IMR-90 (cell line): ENCODE results near the gene TUFM. TPM values are rescaled to one million over a fixed set of nuclear protein-coding genes. Genes with fewer than 3 reads are reported as not detected.

Experiments
- ATAC-seq: fragments of 200-7000 bp; cut with Tn5 transposase; 2 replicates; pipeline ENCODE4 v1.9.1; 2020; ENCODE audit warnings: low read depth, mild to moderate bottlenecking, moderate library complexity
- BruUV-seq: library from RNA; stranded (reverse); fragments of 400-500 nt; replicated peaks from 2 replicates; lab custom pipeline; 2021; lab: Mats Ljungman, UMichigan
- CTCF ChIA-PET: fragments of 300-600 bp; formaldehyde crosslinking; extraction: SDS; loops from one replicate; lab custom pipeline; 2021; ENCODE audit warnings: antibody characterized with exemption; lab: Yijun Ruan, JAX
- POLR2A ChIA-PET: fragments of 300-600 bp; sonication (Branson Sonifier 250); formaldehyde crosslinking; loops from one replicate; lab custom pipeline; 2022; ENCODE audit warnings: antibody characterized with exemption; ENCODE audit not compliant: unreplicated experiment; lab: Charles Lee
- DNase-seq: peaks from one replicate; pipeline ENCODE4 v3.0.0; 2013
- H2AFZ ChIP-seq: replicated peaks from 2 replicates; pipeline ENCODE3; 2013; ENCODE audit warnings: low read length, mild to moderate bottlenecking; ENCODE audit not compliant: poor library complexity
- H2AK5ac ChIP-seq: 2 replicates; pipeline ENCODE4 v1.6.1; 2013; ENCODE audit warnings: low read depth, low read length, inconsistent platforms
- H2AK9ac ChIP-seq: replicated peaks from 2 replicates; pipeline ENCODE3; 2013; ENCODE audit warnings: mild to moderate bottlenecking, low read depth, low read length, moderate library complexity; ENCODE audit not compliant: poor library complexity
- H2BK120ac ChIP-seq: 2 replicates; pipeline ENCODE4 v1.6.1; 2013; ENCODE audit warnings: low read depth, low read length, inconsistent platforms
- H2BK15ac ChIP-seq: 3 replicates; pipeline ENCODE4 v1.6.1; 2013; ENCODE audit warnings: low read depth, low read length, inconsistent platforms
- H2BK20ac ChIP-seq: 2 replicates; pipeline ENCODE4 v1.6.1; 2013; ENCODE audit warnings: low read depth, mild to moderate bottlenecking, inconsistent platforms, low read length, moderate library complexity
- H2BK5ac ChIP-seq: 2 replicates; pipeline ENCODE4 v1.6.1; 2013; ENCODE audit warnings: mild to moderate bottlenecking, low read depth, low read length, inconsistent platforms; ENCODE audit not compliant: poor library complexity, severe bottlenecking
- H3K14ac ChIP-seq: replicated peaks from 2 replicates; pipeline ENCODE4 v1.6.1; 2013; ENCODE audit warnings: low read depth, low read length, inconsistent platforms
- H3K18ac ChIP-seq: 2 replicates; pipeline ENCODE4 v1.6.1; 2013; ENCODE audit warnings: low read depth, low read length, control low read depth
- H3K23ac ChIP-seq: 2 replicates; pipeline ENCODE4 v1.6.1; 2013; ENCODE audit warnings: low read depth, low read length, inconsistent platforms
- H3K27ac ChIP-seq: 2 replicates; pipeline ENCODE4 v1.5.1; 2013; ENCODE audit warnings: mild to moderate bottlenecking, control low read depth, low read length; ENCODE audit not compliant: insufficient read depth
- H3K27me3 ChIP-seq: 2 replicates; pipeline ENCODE4 v1.6.1; 2013; ENCODE audit warnings: low read length; ENCODE audit not compliant: control insufficient read depth, insufficient read depth
- H3K36me3 ChIP-seq: 2 replicates; pipeline ENCODE4 v1.6.1; 2013; ENCODE audit warnings: low read length, mixed read lengths; ENCODE audit not compliant: control insufficient read depth, insufficient read depth
- H3K4ac ChIP-seq: 2 replicates; pipeline ENCODE4 v1.6.1; 2013; ENCODE audit warnings: low read depth, low read length, inconsistent platforms
- H3K4me1 ChIP-seq: 2 replicates; pipeline ENCODE4 v1.6.1; 2013; ENCODE audit warnings: low read length, mixed read lengths; ENCODE audit not compliant: control insufficient read depth, insufficient read depth
- H3K4me2 ChIP-seq: 2 replicates; pipeline ENCODE4 v1.6.1; 2013; ENCODE audit warnings: low read depth, mild to moderate bottlenecking, control low read depth, low read length, moderate library complexity
- H3K4me3 ChIP-seq: 2 replicates; pipeline ENCODE4 v1.5.1; 2013; ENCODE audit warnings: low read depth, mild to moderate bottlenecking, control low read depth, low read length, moderate library complexity; ENCODE audit not compliant: insufficient read depth
- H3K56ac ChIP-seq: 2 replicates; pipeline ENCODE4 v1.6.1; 2013; ENCODE audit warnings: low read length, inconsistent platforms; ENCODE audit not compliant: insufficient read depth; ENCODE audit errors: extremely low read depth
- H3K79me1 ChIP-seq, 2 experiments: 2 replicates each; pipeline ENCODE4 v1.6.1; 2013; ENCODE audit warnings: low read length in 2 of 2, inconsistent platforms in 1 of 2, low read depth in 1 of 2
- H3K9ac ChIP-seq: 2 replicates; pipeline ENCODE4 v1.6.1; 2013; ENCODE audit warnings: low read depth, low read length, control low read depth
- H3K9me1 ChIP-seq: 2 replicates; pipeline ENCODE4 v1.6.1; 2013; ENCODE audit warnings: low read length, inconsistent platforms; ENCODE audit not compliant: insufficient read depth
- H3K9me3 ChIP-seq: 2 replicates; pipeline ENCODE4 v1.6.1; 2013; ENCODE audit warnings: low read length; ENCODE audit not compliant: control insufficient read depth, insufficient read depth
- H4K20me1 ChIP-seq: 2 replicates; pipeline ENCODE4 v1.6.1; 2013; ENCODE audit warnings: low read length, inconsistent platforms; ENCODE audit not compliant: insufficient read depth
- H4K5ac ChIP-seq: 2 replicates; pipeline ENCODE4 v1.6.1; 2013; ENCODE audit warnings: mild to moderate bottlenecking, low read depth, low read length, control low read depth
- H4K8ac ChIP-seq, 2 experiments: 2 replicates each; pipeline ENCODE4 v1.6.1; 2013; ENCODE audit warnings: low read depth in 2 of 2, low read length in 2 of 2, control low read depth in 1 of 2, inconsistent platforms in 1 of 2
- H4K91ac ChIP-seq: 2 replicates; pipeline ENCODE4 v1.6.1; 2013; ENCODE audit warnings: low read depth, low read length, inconsistent platforms; ENCODE audit not compliant: insufficient read depth
- BHLHE40 ChIP-seq: fragments of 150-350 bp; IDR thresholded peaks from 2 replicates; pipeline ENCODE4 v1.6.1; 2016; ENCODE audit warnings: mild to moderate bottlenecking, low read depth, low read length
- CHD1 ChIP-seq: IDR thresholded peaks from 2 replicates; pipeline ENCODE4 v1.6.1; 2012; ENCODE audit warnings: low read depth, low read length, improper control_type of control experiment
- FOS ChIP-seq: fragments of 150-350 bp; IDR thresholded peaks from 2 replicates; pipeline ENCODE4 v1.6.1; 2016; ENCODE audit warnings: low read depth, low read length
- MAFK ChIP-seq: IDR thresholded peaks from 2 replicates; pipeline ENCODE4 v1.6.1; 2012; ENCODE audit warnings: low read depth, low read length, improper control_type of control experiment
- MAZ ChIP-seq: IDR thresholded peaks from 2 replicates; pipeline ENCODE4 v1.6.1; 2012; ENCODE audit warnings: low read depth, mild to moderate bottlenecking, low read length, improper control_type of control experiment, moderate library complexity, borderline replicate concordance
- NFE2L2 ChIP-seq: fragments of 150-350 bp; IDR thresholded peaks from 2 replicates; pipeline ENCODE4 v1.6.1; 2016; ENCODE audit warnings: low read depth, mild to moderate bottlenecking, low read length
- RAD21 ChIP-seq: IDR thresholded peaks from 2 replicates; pipeline ENCODE4 v1.6.1; 2012; ENCODE audit warnings: low read length, improper control_type of control experiment
- RCOR1 ChIP-seq: IDR thresholded peaks from 2 replicates; pipeline ENCODE4 v1.6.1; 2012; ENCODE audit warnings: mild to moderate bottlenecking, low read length, improper control_type of control experiment; ENCODE audit not compliant: insufficient replicate concordance
- RFX5 ChIP-seq: IDR thresholded peaks from 2 replicates; pipeline ENCODE4 v1.8.0; 2012; ENCODE audit warnings: low read depth, mild to moderate bottlenecking, low read length, moderate library complexity
- WGBS, 2 experiments: methylation state at CpG; one replicate each; pipeline versions ENCODE4 v1.1.5 to v1.1.7; 2013; ENCODE audit warnings: missing lambda C conversion rate in 2 of 2; ENCODE audit not compliant: insufficient read length in 1 of 2; ENCODE audit errors: extremely low coverage in 2 of 2; 5-methylcytosine and 5-hydroxymethylcytosine counted together
- dilution Hi-C: fragments of 300-500 bp; cut with HindIII; formaldehyde crosslinking; loops from one replicate; pipeline ENCODE4 v1.14.3; 2018; ENCODE audit warnings: low sequenced_read_pairs; ENCODE audit not compliant: unreplicated experiment
- in situ Hi-C: fragments of 300-500 bp; cut with MboI; formaldehyde crosslinking; loops from 3 replicates; pipeline ENCODE4 v1.14.3; 2019; ENCODE audit warnings: low sequenced_read_pairs, inconsistent platforms, mixed read lengths
- intact Hi-C: fragments of 100-400 bp; cut with micrococcal nuclease; formaldehyde crosslinking; loops from 2 replicates; pipeline ENCODE4 v1.10.0; 2022
- polyA plus RNA-seq, 3 experiments: library from polyadenylated mRNA; depleted of rRNA; stranded (reverse); fragments of >200 nt; gene quantifications; 2 replicates each; pipeline ENCODE4 v1.2.3, GENCODE V29; 2012; ENCODE audit warnings: low replicate concordance in 1 of 3
- total RNA-seq: library from RNA; depleted of rRNA; stranded (reverse); fragments of >200 nt; gene quantifications from 2 replicates; pipeline ENCODE4 v1.2.3, GENCODE V29; 2012
- TF ChIP-seq, protein P1 (sequence below): fragments of 150-350 bp; IDR thresholded peaks from 2 replicates; pipeline ENCODE4 v1.6.1; 2017; ENCODE audit warnings: mild to moderate bottlenecking, antibody characterized with exemption, low read length, low read depth

The TUFM gene
- total and polyA plus RNA-seq, 2 of the 4 experiments (the other 2 are of a cell fraction) = 80.3 to 126 TPM

DNA sequence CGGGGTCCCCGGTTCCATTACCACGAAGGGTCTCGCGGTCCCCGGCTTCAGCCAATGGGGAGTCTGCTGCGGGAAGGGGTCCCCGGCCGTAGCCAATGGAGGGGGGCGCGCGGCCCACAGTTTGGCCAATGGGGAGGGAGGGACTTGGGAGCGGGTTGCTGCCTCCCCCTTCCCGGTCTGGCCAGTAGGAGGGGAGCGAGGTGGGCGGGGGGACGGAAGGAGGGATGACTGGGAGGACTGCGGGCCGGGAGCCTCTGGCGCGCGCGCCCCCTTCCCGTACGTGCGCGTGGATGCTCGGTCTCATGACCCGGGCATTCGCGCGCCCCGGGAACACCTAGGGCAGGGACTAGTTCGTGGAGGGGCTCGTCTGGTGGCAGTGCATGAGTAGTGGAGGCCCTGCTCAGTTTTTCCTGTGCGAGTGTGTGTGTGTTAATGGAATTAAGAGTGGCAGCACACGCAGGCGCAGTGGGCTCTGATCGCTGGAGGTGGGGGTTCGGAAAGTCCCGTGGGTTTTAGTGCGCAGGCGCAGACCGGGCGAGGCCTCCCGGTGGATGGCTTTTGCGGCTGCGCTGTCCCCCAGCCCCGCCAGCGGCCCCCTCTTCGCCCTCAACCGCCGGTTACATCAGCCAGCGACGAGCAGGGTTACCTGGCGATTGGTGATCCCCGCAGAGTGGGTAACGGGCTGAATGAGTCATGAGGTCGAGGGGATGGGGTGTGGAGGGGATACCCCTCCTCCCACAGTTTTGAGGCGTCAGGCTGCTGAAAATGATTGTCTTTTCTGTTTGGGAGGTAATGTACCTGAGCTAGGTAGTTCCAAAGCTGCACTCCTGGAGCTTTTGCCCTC lies 22.1 kb downstream of the TUFM start (continued):
- peak; percentile 99 for TF ChIP-seq MAZ
- no peak for TF ChIP-seq CHD1
- no peak for TF ChIP-seq NFE2L2

DNA sequence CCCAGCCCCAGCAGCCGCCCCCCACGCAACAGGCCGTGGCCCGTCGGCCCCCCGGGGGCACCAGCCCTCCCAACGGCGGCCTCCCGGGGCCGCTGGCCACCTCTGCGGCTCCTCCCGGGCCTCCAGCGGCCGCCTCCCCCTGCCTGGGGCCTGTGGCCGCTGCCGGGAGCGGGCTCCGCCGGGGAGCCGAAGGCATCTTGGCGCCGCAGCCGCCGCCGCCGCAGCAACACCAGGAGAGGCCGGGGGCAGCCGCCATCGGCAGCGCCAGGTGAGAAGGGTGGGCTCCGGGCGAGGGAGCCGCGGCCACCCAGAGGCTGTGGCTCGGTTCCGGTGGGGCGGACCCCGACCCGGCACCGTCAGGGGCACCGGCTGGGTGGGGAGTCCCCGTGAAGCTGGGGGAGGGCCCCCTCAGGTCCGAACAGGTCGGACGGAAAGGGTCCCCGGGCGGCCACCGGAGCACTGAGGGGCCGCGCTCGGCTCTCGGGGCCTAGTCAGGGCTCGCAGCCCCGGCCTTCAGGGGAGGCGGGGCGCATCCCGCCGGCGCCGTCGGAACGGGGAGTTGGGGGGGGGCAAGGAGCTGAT lies 22.8 kb downstream of the TUFM start:
- H4K5ac ChIP-seq = no peak overlapping the region
- no peak overlapping the region for H2BK120ac ChIP-seq
- H3K56ac ChIP-seq = no peak overlapping the region; the same call in 1 of the 2 replicates
- H3K9me3 ChIP-seq = no peaks in the 10 kb centered on the region
- H3K23ac ChIP-seq = no peak overlapping the region
- H3K36me3 ChIP-seq = peaks cover 23% of the 10 kb centered on the region
- dilution Hi-C loops (no loop called here), intact Hi-C loops (loop anchor here (5.0 kb wide), 2 partner anchors 39 to 124 kb away; partner anchors contain the start of gene SH2B1), in situ Hi-C loops (loop anchor here (5.0 kb wide), 1 partner anchor 119 kb away; no protein-coding TSS in a partner anchor)
- H3K18ac ChIP-seq = no peak overlapping the region
- peak overlapping the region; percentile 72 for H3K27ac ChIP-seq
- H2BK5ac ChIP-seq = peak overlapping the region; percentile 56
- H3K4me2 ChIP-seq = no peak overlapping the region; the same call in 1 of the 2 replicates
- TF ChIP-seq MAFK (no peak), BHLHE40 (no peak), MAZ (no peak), RCOR1 (no peak), RFX5 (no peak), FOS (no peak), RAD21 (no peak), NFE2L2 (no peak)
- TF ChIP-seq, protein P1, sequence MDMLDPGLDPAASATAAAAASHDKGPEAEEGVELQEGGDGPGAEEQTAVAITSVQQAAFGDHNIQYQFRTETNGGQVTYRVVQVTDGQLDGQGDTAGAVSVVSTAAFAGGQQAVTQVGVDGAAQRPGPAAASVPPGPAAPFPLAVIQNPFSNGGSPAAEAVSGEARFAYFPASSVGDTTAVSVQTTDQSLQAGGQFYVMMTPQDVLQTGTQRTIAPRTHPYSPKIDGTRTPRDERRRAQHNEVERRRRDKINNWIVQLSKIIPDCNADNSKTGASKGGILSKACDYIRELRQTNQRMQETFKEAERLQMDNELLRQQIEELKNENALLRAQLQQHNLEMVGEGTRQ = no peak
- DNase-seq (no peak), ATAC-seq (no peak; the same call in 1 of the 2 replicates)
- peak overlapping the region; percentile 43 for H3K9ac ChIP-seq
- BruUV-seq = no TSS peak
- 0 out of 2 replicates have a peak overlapping the region, but pooled peaks have one; percentile 24 for H3K14ac ChIP-seq
- peak overlapping the region; percentile 45 for H4K91ac ChIP-seq
- peak overlapping the region; percentile 53 for H2AK5ac ChIP-seq
- no peaks in the 10 kb centered on the region for H3K27me3 ChIP-seq
- peaks cover 4% of the 10 kb centered on the region; the same call in 1 of the 2 replicates for H3K4me1 ChIP-seq
- peaks cover 45% of the 10 kb centered on the region for H4K20me1 ChIP-seq
- peak overlapping the region; percentile 97 for H2AK9ac ChIP-seq
- H3K9me1 ChIP-seq = peaks cover 10% of the 10 kb centered on the region
- peak overlapping the region; percentile 54 for H3K4ac ChIP-seq
- CTCF ChIA-PET = no interaction called here
- peak overlapping the region; percentile 69 for H3K4me3 ChIP-seq
- POLR2A ChIA-PET = interaction anchor here (0.6 kb wide), 3 partner anchors 13 to 1003 kb away, joined by 3 to 7 read pairs (median 6); no protein-coding TSS in a partner anchor
- peak overlapping the region in 1 of 2 experiments; percentile 39; a peak in 3 of 4 replicates for H4K8ac ChIP-seq
- H2BK15ac ChIP-seq = no peak overlapping the region
- H2BK20ac ChIP-seq = no peak overlapping the region
- WGBS, 2 experiments = 1% methylated on average over 28 of the region's 62 CpGs; no CpG with 5 or more reads in 1 of the 2 experiments
- H2AFZ ChIP-seq = peak overlapping the region; percentile 91
- peaks cover 29 to 62% of the 10 kb centered on the region in 2 experiments for H3K79me1 ChIP-seq
